CD14-positive monocyte (primary cell): ENCODE data around the gene NCR3LG1. TPM values are rescaled to one million over a fixed set of nuclear protein-coding genes. Genes with fewer than 3 reads are reported as not detected.

Experiments used
- DNase-seq, 3 donors: peaks; one replicate each; pipeline ENCODE4 v3.0.0-alpha.2; 2011 to 2022
- H2AFZ ChIP-seq: 2 replicates; pipeline ENCODE4 v1.6.0; 2012; ENCODE audit warnings: mild to moderate bottlenecking, low read depth, low read length, inconsistent platforms; ENCODE audit not compliant: insufficient read depth, poor library complexity, severe bottlenecking
- H3K27ac ChIP-seq, 2 donors: 1 replicate in 1 of 2; 2 replicates in 1 of 2; pipeline ENCODE4 v1.5.1; 2012 to 2013; ENCODE audit warnings: low read length in 2 of 2, control low read depth in 1 of 2, inconsistent platforms in 1 of 2, low read depth in 1 of 2, mild to moderate bottlenecking in 1 of 2
- H3K27me3 ChIP-seq, 2 donors: one replicate each; pipeline versions ENCODE4 v1.6.0 to v1.6.1; 2011 to 2013; ENCODE audit warnings: low read length in 2 of 2; ENCODE audit not compliant: control insufficient read depth in 2 of 2, insufficient read depth in 2 of 2
- H3K36me3 ChIP-seq, 2 donors: replicated peaks in 1 of 2; 1 replicate in 1 of 2; 2 replicates in 1 of 2; pipeline versions ENCODE4 v1.5.1 to v1.6.1; 2012 to 2013; ENCODE audit warnings: low read length in 2 of 2, control low read depth in 1 of 2, inconsistent platforms in 1 of 2, mild to moderate bottlenecking in 1 of 2; ENCODE audit not compliant: insufficient read depth in 2 of 2, control insufficient read depth in 1 of 2
- H3K4me1 ChIP-seq, 2 donors: 1 replicate in 1 of 2; 2 replicates in 1 of 2; pipeline versions ENCODE4 v1.5.1 to v1.6.1; 2012 to 2013; ENCODE audit warnings: low read length in 2 of 2, control low read depth in 1 of 2, inconsistent platforms in 1 of 2, mild to moderate bottlenecking in 1 of 2, moderate library complexity in 1 of 2; ENCODE audit not compliant: insufficient read depth in 2 of 2, control insufficient read depth in 1 of 2
- H3K4me2 ChIP-seq: replicated peaks from 2 replicates; pipeline ENCODE3; 2012; ENCODE audit warnings: low read length, moderate library complexity, mild to moderate bottlenecking; ENCODE audit not compliant: poor library complexity, severe bottlenecking; ENCODE audit errors: extremely low read depth
- H3K4me3 ChIP-seq, 3 experiments: fragments of 200-600 bp in 1 of 3; sonication (generic) in 1 of 3; replicated peaks in 1 of 3; 1 replicate in 2 of 3; 2 replicates in 1 of 3; pipeline ENCODE4 v1.5.1; 2011 to 2013; ENCODE audit warnings: low read length in 3 of 3, mild to moderate bottlenecking in 3 of 3, control low read depth in 2 of 3, low read depth in 2 of 3, inconsistent platforms in 1 of 3, moderate library complexity in 1 of 3
- H3K79me2 ChIP-seq: 2 replicates; pipeline ENCODE4 v1.6.0; 2012; ENCODE audit warnings: mild to moderate bottlenecking, control low read depth, inconsistent platforms, low read length, moderate library complexity; ENCODE audit not compliant: insufficient read depth
- H3K9ac ChIP-seq: 2 replicates; pipeline ENCODE4 v1.6.0; 2017; ENCODE audit warnings: low read length, mild to moderate bottlenecking; ENCODE audit not compliant: insufficient read depth, poor library complexity, severe bottlenecking
- H3K9me3 ChIP-seq, 2 donors: replicated peaks in 1 of 2; 1 replicate in 1 of 2; 2 replicates in 1 of 2; pipeline versions ENCODE4 v1.5.1 to v1.6.1; 2012 to 2013; ENCODE audit warnings: low read length in 2 of 2, control low read depth in 1 of 2; ENCODE audit not compliant: control insufficient read depth in 1 of 2, insufficient read depth in 1 of 2
- H4K20me1 ChIP-seq: 2 replicates; pipeline ENCODE4 v1.6.0; 2012; ENCODE audit warnings: mild to moderate bottlenecking, low read length, control low read depth, moderate library complexity; ENCODE audit not compliant: insufficient read depth
- H3K27ac Mint-ChIP-seq, 7 donors: one replicate each; pipeline ENCODE4 v1.8.0; 2020; ENCODE audit warnings: mild to moderate bottlenecking in 7 of 7, mixed read lengths in 7 of 7, moderate library complexity in 6 of 7, inconsistent platforms in 2 of 7
- H3K27me3 Mint-ChIP-seq, 3 donors: one replicate each; pipeline ENCODE4 v1.8.0; 2021 to 2022; ENCODE audit warnings: low read depth in 3 of 3, mild to moderate bottlenecking in 3 of 3, mixed read lengths in 3 of 3, moderate library complexity in 3 of 3, inconsistent platforms in 1 of 3
- H3K36me3 Mint-ChIP-seq, 2 donors: one replicate each; pipeline ENCODE4 v1.8.0; 2020; ENCODE audit warnings: mixed read lengths in 2 of 2, inconsistent platforms in 1 of 2, mild to moderate bottlenecking in 1 of 2
- H3K4me1 Mint-ChIP-seq: one replicate; pipeline ENCODE4 v1.8.0; 2020; ENCODE audit warnings: mild to moderate bottlenecking, mixed read lengths
- H3K4me3 Mint-ChIP-seq, 2 donors: one replicate each; pipeline ENCODE4 v1.8.0; 2020; ENCODE audit warnings: mild to moderate bottlenecking in 2 of 2, mixed read lengths in 2 of 2, moderate library complexity in 1 of 2
- H3K9me3 Mint-ChIP-seq, 7 donors: one replicate each; pipeline ENCODE4 v1.8.0; 2020 to 2022; ENCODE audit warnings: mixed read lengths in 7 of 7, mild to moderate bottlenecking in 6 of 7, moderate library complexity in 6 of 7, inconsistent platforms in 2 of 7
- WGBS: methylation state at CpG from one replicate; pipeline ENCODE4 v1.1.5; 2013; ENCODE audit warnings: missing lambda C conversion rate; ENCODE audit not compliant: insufficient coverage; 5-methylcytosine and 5-hydroxymethylcytosine counted together
- intact Hi-C, 2 donors: fragments of 100-400 bp; cut with micrococcal nuclease; formaldehyde crosslinking; loops; one replicate each; pipeline versions ENCODE4 v1.15.0 to v1.15.1; 2023
- polyA plus RNA-seq, 3 donors: library from polyadenylated mRNA; depleted of rRNA in 1 of 3; unstranded in 2 of 3; stranded (reverse) in 1 of 3; fragments of 300-500 nt in 2 of 3; fragments of >200 nt in 1 of 3; fragmentation: Illumina TruSeq in 2 of 3; gene quantifications; 1 replicate in 2 of 3; 2 replicates in 1 of 3; pipeline ENCODE4 v1.2.3, GENCODE V29; 2012 to 2021
- TF ChIP-seq, protein P1 (sequence below): fragments of 200-600 bp; IDR thresholded peaks from one replicate; pipeline ENCODE4 v1.8.0; 2022; ENCODE audit warnings: antibody characterized with exemption, mild to moderate bottlenecking

Gene NCR3LG1
- polyA plus RNA-seq, 3 donors = 0.05 to 1.1 (median 0.15) TPM

DNA sequence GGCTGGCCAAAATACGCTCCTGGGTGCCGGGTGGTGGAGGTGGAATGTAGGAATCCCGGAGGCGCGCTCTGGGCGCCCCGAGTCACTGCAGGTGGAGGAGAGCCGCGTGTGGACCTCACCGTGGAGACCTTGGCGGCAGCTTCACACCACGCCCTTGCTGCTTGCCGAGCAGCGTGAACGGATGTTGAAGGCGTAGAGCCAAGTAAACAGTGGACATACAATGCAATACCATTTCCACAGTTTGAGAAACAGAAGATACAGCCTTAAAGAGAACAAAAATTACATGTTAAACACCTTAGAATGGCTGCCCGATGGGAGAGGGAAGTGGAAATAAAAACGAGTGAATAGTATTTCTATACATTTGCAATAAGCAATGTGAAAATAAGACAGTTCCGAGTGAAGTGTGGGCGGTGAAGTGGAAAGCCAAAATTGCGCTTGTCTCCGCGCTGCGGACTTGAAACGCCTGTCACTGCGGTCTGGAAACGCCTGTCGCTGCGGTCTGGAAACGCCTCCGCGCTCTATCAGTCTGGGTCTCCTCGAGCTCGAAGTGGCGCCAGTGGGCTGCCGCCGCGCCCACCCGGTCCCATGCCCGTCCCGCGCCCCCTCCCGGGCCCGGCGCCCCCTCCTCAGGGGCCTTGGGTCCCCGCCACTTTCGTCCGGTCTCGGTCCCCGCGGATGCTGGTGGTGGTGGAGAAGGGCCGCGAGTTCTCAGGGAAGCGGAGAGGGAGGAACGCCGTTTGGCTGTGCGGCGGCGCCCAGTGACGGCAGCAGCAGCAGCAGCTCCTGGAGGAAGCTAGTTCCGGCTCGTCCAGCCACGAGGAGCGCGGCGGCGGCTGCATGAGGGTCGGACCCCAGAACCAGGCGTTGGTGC is 1.6 kb downstream of the NCR3LG1 start:
- peak overlapping the region; percentile 84 for H2AFZ ChIP-seq
- DNase-seq = peak; percentile 48 to 63 (median 56)
- peaks cover 4 to 26% (median 13%) of the 10 kb centered on the region in 3 donors for H3K27me3 Mint-ChIP-seq
- peaks cover 0 to 8% (median 3%) of the 10 kb centered on the region in 7 donors for H3K9me3 Mint-ChIP-seq
- H3K27me3 ChIP-seq = peaks cover 0 to 11% of the 10 kb centered on the region in 2 donors
- H3K27ac Mint-ChIP-seq = peak overlapping the region; percentile 8 to 92 (median 77)
- intact Hi-C loops = loop anchor here (5.0 to 10.0 kb wide), 3 partner anchors 76 to 138 kb away; partner anchors contain the start of gene NUCB2 (in 1 of the 2)
- H3K9ac ChIP-seq = peak overlapping the region; percentile 68
- H3K4me2 ChIP-seq = peak overlapping the region; percentile 75
- H3K4me3 ChIP-seq = peak overlapping the region; percentile 52 to 73 (median 60)
- no peaks in the 10 kb centered on the region for H3K36me3 ChIP-seq
- no peaks in the 10 kb centered on the region for H4K20me1 ChIP-seq
- peak overlapping the region; percentile 94 to 96 for H3K4me3 Mint-ChIP-seq
- TF ChIP-seq, protein P1, sequence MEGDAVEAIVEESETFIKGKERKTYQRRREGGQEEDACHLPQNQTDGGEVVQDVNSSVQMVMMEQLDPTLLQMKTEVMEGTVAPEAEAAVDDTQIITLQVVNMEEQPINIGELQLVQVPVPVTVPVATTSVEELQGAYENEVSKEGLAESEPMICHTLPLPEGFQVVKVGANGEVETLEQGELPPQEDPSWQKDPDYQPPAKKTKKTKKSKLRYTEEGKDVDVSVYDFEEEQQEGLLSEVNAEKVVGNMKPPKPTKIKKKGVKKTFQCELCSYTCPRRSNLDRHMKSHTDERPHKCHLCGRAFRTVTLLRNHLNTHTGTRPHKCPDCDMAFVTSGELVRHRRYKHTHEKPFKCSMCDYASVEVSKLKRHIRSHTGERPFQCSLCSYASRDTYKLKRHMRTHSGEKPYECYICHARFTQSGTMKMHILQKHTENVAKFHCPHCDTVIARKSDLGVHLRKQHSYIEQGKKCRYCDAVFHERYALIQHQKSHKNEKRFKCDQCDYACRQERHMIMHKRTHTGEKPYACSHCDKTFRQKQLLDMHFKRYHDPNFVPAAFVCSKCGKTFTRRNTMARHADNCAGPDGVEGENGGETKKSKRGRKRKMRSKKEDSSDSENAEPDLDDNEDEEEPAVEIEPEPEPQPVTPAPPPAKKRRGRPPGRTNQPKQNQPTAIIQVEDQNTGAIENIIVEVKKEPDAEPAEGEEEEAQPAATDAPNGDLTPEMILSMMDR = no peak
- H3K4me1 ChIP-seq = peaks cover 27 to 34% of the 10 kb centered on the region in 2 donors
- peak overlapping the region in 1 of 2 donors; percentile 64 for H3K27ac ChIP-seq
- no peaks in the 10 kb centered on the region for H3K79me2 ChIP-seq
- H3K4me1 Mint-ChIP-seq = peaks cover 29% of the 10 kb centered on the region
- H3K36me3 Mint-ChIP-seq = peaks cover 0 to 2% of the 10 kb centered on the region in 2 donors
- no peaks in the 10 kb centered on the region for H3K9me3 ChIP-seq
- WGBS = under 1% methylated on average over 61 of the region's 69 CpGs

DNA sequence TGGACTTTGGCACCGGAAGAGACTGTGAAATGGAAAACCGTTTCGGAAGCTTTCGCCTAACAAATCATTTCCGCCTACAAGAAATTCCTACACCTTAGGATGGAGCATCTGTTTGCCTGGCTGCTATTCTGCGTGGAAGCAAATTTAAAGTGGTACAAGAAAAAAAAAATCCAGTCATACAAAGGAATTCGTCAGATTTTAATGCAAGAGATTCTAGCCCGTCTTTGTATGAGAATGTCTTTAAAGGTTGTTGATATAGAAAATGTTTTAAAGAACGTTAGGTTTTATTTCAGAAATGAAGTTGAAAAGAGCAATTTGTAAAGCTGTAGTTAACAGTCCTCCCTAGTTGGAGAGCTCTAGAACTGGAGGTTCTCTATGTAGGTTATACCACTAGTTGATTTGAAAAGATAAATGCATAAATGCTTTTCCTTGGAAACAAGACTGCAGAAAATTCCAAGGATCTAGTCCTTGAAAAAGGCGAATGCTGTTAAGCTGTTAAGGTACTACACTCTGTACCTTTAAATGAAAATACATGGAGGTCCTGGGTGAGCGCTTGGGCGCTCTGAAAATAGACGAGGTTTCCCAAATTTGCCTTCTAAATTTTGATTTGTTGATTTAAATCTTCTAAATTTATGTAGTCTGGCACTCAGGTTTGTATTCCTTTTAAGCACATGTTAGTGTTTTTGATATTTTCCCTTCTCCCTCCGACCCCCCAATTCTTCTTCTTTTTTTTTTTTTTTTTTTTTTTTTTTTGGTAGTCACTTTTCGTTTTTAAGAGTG is 2.4 kb downstream of the NCR3LG1 start:
- H4K20me1 ChIP-seq = no peaks in the 10 kb centered on the region
- H3K9me3 Mint-ChIP-seq = peaks cover 0 to 8% (median 3%) of the 10 kb centered on the region in 7 donors
- H3K9me3 ChIP-seq = no peaks in the 10 kb centered on the region
- H3K79me2 ChIP-seq = no peaks in the 10 kb centered on the region
- H3K4me1 ChIP-seq = peaks cover 27 to 34% of the 10 kb centered on the region in 2 donors
- H2AFZ ChIP-seq = peak overlapping the region; percentile 84
- H3K9ac ChIP-seq = peak overlapping the region; percentile 68
- H3K36me3 Mint-ChIP-seq = peaks cover 0 to 2% of the 10 kb centered on the region in 2 donors
- peaks cover 0 to 11% of the 10 kb centered on the region in 2 donors for H3K27me3 ChIP-seq
- H3K4me1 Mint-ChIP-seq = peaks cover 29% of the 10 kb centered on the region
- TF ChIP-seq, protein P1 = no peak
- H3K4me3 Mint-ChIP-seq = peak overlapping the region; percentile 94 to 96
- H3K27ac Mint-ChIP-seq = peak overlapping the region in 3 of 7 donors; percentile 77 to 83 (median 81)
- H3K27ac ChIP-seq = peak overlapping the region in 1 of 2 donors; percentile 64
- intact Hi-C loops = loop anchor here (5.0 to 10.0 kb wide), 3 partner anchors 77 to 139 kb away; partner anchors contain the start of gene NUCB2 (in 1 of the 2)
- H3K4me2 ChIP-seq = peak overlapping the region; percentile 75
- peaks cover 4 to 26% (median 13%) of the 10 kb centered on the region in 3 donors for H3K27me3 Mint-ChIP-seq
- no peak for DNase-seq
- WGBS = 22% methylated on average over 3 of the region's 15 CpGs
- H3K36me3 ChIP-seq = no peaks in the 10 kb centered on the region
- peak overlapping the region; percentile 52 to 73 (median 60) for H3K4me3 ChIP-seq
